Activated gamma-delta T cell treated with Interleukin-2 at 50 U/mL for 16 hours (primary cell): ENCODE data around the gene IQCH.
"Not testable (repeated sequence)": the region's sequence is repeated elsewhere in the genome, so short reads cannot be mapped to it uniquely, and the experiment has no call there.

ENCODE experiments used
- DNase-seq: peaks from one replicate; pipeline ENCODE4 v3.0.0-alpha.2; 2020

The IQCH gene

DNA sequence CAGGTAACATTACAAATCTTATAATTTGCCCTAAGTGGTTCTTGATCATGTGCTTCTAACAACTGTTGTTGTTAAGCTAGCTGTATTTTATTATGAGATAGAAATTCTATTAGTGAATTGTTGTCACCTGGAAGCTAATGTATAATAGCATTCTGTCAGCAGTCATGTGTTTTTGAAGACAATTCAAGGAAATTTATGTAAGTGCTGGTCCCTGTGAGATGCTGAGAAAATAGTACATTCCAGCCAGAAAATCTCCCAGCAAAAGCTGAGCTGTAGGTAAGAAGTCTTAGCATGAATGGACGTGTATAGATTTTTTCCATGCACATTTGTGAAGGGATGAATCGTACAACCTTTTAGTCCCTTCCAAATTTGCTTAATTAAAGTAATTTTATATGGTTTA lies 146.3 kb downstream of the IQCH start:
- DNase-seq = no peak

DNA sequence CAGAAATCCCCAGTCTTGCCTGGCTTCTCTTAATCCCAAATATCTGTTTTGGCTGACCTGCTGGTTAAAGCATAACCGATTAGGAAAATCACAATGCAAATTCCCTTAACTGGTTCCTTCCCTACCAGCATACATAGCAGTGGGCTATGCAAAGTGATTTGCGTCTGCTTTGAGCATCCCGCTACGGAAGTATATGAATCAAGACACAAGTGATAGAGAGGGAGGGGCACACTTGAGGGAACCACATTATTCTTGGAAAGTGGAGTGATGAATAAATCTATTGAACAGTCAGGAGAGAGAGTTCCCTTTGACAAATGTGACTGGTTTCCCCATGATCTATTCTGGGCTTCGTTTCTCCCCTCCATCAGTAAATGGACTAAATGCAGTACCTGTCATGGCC lies 146.8 kb downstream of the IQCH start:
- DNase-seq = no peak

DNA sequence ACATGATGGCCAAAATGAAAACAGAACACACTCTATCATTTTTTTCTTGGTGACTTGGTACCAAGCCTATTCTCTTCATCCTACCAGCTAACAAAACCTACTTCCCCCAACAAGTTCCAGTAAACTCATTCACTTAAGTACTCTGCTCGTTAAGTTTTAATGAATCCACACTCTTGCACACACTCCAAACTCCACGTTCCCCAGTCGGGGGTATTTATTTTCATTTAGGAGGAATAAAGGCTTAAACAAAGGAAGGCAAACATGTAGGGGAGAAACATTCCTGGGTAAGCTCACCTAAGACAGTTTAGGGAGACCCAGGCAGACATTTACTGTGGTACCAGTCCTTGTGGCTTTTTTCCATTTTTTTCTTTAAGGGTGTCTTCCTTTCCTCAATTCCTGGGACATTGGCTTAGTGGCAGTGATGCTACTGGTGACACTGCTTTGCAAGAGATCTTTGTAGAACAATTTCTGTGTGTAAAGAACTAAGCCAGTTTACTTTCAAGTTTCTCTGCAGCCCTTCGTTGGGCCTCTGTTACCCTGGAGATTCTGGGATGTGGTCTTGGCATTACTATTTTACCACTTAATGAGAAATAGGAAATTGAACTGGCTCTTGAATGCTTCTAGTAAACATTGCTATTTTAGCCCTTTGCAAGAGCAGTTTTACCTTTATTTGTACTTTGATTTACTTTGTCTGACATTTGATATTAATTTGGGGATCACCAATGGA lies 149.0 kb downstream of the IQCH start:
- no peak for DNase-seq

- DNase-seq = no peak
Observed at GRCh38 chr15:67405208-67406191, 150.9 kb downstream of the IQCH start.

DNA sequence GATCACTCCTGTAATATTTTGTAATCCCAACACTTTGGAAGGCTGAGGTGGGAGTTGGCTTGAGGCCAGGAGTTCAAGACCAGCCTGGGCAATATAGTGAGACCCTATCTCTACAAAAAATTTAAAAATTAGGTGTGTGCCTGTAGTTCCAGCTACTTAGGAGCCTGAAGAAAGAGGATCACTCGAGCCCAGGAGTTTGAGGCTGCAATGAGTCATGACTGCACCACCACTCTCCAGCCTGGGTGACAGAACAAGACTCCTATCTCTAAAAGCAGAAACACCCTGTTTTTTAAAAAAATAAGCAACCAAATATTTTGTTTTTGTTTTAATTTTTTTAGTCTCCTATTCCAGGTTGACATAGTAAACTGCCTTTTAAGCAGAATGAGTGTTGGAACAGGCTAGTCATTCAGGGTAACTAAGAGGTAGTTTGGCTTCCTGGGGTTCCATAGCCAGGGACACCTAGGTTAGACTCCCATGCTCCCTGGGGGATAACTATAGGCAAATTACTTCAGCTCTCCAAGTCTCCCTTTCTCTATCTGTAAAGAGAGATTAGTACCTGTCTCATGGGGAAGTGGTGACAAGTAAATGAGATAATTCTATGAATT lies 151.8 kb downstream of the IQCH start:
- DNase-seq = no peak

GRCh38 chr15:67407786-67408185 lies 153.2 kb downstream of the IQCH start:
- DNase-seq = no peak

GRCh38 chr15:67409175-67409574 lies 154.6 kb downstream of the IQCH start:
- DNase-seq = no peak

DNA sequence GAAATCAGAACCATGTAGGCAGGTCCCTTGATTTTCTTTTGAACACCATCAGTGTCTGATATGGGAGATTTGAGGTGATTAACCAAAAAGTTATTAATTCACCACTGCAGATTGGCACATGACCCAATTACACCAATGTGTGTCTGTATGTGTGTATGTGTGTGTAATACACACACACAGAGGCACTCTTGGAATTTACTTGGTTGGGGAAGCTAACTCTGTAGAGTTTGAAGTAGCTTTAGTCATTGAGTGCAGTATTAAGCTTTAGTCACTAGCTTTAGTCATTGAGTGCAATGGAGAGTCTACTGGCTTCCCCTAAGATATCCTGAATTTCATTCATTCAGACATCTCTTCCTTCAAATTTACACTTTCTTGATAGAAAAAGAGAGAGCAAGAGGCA lies 156.9 kb downstream of the IQCH start:
- no peak for DNase-seq

- no peak for DNase-seq
Observed at GRCh38 chr15:67413770-67414390, 159.3 kb downstream of the IQCH start.

- DNase-seq = no peak
Observed at GRCh38 chr15:67415181-67415580, 160.6 kb downstream of the IQCH start.

DNA sequence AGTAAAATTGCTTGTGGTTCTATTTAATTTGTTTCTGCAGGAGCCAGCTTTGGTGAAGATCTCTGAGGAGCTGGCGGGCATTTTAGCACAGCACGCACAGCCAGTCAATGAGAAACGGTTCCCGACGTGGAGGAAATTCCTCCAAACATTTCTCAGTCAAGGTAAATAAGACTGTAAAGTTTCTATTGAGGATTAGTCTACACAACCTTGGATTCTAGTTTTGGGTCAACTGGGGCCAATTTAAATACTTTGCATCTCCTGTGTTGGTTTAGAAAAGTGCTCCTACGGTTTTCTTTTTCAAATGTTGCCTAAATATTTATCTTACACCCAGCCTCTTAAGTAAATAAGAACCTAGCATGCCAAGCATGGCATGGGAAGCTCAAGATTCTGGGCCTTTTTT lies 162.3 kb downstream of the IQCH start:
- DNase-seq = no peak

DNA sequence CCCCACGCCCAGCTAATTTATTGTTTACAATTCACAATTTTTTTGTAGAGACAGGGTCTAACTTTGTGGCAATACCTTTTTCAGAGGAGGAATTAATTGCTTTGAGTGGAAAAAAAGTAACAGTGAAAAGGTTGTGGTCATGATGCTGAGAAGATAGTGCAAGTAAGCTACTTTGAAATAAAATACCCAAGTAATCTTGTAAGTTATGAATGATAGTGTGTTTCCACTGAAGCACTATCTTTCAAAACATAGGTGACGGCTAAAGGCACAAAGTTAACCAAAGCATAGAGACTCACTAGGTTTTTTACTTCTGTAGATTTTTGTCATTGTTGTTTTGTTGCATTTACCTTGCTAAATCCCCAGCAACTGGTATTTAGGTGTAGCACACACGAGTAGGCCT lies 165.1 kb downstream of the IQCH start:
- DNase-seq = no peak

DNA sequence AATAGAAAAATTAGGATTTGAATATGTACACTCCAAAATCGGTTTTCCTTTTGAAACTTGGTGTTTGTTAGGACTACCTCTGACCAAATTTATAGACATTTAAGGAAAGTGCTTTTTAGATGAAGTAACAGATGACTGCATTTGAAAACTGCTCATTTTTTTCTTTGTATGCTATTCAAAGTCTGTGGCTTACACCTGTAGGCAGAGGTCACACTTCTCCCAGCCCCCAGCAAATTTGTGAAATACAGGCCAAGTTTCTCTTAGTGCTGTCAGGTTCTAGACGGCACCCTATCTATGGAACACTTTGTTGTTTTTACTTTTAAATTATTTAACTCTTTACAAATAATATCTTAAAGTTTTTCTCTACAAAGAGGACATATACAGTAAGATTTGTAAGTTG lies 165.6 kb downstream of the IQCH start:
- DNase-seq = no peak

DNA sequence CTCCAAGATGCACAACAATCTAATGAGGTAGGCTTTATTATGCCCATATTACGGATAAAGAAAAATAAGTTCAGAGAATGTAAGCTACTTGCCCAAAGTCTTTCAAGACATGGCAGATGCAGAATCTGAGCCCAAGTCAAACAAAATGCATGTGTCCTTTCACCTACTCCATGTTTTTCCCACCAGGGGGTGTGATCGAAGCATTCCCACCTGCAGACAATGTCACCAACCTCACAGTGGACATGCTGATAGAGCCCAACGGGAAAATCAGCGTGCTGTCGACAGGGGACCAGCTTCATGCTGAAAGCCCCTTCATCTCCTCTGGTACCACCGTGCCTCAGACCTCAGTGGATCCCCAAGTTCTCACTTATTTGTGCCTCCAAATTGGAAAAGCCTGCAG lies 166.5 kb downstream of the IQCH start:
- DNase-seq = no peak

DNA sequence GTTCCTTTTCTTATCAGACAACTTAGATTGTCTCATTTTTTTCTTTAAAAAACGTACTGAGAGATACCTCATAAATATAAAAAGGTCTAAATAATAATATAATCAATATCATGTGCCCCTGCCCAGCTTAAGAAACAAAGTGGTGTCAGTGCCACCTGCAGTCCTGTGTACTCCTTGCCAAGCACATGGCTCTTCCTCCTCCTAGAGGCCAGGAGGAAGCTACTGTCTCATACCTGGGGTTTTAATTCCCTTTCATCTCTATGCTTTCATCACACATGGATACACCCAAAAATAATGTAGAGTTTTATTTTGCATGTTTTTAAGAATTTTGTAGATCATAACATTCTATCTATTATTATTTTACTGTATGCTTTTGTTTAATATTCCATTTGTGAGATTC lies 167.7 kb downstream of the IQCH start:
- DNase-seq = no peak

GRCh38 chr15:67433495-67434099 lies 179.0 kb downstream of the IQCH start:
- DNase-seq = no peak

DNA sequence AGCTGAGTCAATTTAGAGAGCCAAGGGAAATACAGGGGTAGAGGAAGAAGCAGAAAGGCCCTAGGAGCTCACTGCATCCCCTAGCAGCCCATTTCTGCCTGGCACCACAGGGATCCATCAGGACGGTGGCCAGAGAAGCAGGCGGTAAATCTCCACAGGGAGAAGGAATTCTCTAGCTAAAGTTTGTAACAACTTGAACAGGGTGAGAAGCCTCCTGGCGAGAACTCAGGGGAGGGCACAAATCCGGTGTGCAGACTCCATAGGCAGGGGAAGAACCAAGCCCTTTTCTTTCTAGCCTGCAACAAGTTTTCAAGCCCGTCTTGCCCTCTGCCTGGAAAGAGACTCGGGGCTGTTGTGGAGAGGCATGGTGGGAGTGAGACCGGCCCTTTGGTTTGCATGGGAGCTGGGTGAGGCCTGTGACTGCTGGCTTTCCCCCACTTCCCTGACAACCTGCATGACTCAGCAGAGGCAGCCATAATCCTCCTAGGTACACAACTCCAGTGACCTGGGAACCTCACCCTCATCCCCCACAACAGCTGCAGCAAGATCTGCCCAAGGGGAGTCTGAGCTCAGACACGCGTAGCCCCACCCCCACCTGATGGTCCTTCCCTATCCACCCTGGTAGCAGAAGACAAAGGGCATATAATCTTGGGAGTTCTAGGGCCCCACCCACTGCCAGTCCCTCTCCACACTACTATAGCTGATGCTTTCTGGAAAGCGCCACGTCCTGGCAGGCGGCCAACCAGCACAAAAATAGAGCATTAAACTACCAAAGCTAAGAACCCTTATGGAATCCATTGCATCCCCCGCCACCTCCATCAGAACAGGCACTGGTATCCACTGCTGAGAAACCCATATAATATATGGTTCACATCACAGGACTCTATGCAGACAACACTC lies 182.0 kb downstream of the IQCH start:
- not testable (repeated sequence) for DNase-seq

GRCh38 chr15:67444100-67444499 lies 189.5 kb downstream of the IQCH start:
- DNase-seq = no peak

DNA sequence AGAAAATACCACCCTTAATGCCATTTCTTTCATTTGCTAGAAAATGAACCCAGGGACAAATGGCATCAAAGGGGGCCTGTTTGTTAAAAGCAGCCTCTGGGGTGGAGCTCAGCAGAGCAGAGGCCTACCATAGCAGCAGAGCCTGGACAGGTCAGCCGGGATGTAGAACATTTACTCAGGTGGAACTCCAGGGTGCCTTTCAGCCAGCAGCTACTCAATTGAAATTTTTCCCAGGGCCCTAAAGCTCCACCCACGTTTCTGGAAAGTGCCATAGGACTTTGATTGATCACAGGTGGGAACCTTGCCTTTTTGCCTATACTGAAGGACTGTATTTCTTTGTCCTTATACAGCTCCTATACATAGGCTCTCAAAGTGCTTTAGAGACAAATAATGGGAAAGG lies 191.9 kb downstream of the IQCH start:
- no peak for DNase-seq

DNA sequence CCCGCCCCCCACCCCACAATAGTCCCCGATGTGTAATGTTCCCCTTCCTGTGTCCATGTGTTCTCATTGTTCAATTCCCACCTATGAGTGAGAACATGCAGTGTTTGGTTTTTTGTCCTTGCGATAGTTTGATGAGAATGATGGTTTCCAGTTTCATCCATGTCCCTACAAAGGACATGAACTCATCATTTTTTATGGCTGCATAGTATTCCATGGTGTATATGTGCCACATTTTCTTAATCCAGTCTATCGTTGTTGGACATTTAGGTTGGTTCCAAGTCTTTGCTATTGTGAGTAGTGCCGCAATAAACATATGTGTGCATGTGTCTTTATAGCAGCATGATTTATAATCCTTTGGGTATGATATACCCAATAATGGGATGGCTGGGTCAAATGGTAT lies 193.8 kb downstream of the IQCH start:
- DNase-seq = not testable (repeated sequence)

DNA sequence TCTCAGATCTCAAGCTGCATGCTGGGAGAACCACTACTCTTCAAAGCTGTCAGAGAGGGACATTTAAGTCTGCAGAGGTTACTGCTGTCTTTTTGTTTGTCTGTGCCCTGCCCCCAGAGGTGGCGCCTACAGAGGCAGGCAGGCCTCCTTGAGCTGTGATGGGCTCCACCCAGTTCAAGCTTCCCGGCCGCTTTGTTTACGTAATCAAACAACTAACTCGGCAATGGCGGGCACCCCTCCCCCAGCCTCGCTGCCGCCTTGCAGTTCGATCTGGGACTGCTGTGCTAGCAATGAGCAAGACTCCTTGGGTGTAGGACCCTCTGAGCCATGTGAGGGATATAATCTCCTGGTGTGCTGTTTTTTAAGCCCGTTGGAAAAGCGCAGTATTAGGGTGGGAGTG lies 199.1 kb downstream of the IQCH start:
- not testable (repeated sequence) for DNase-seq
